NT2/D1 (cell line): Measurements from ENCODE around the gene BIN1.

Experiments used
- DNase-seq: peaks from one replicate; pipeline ENCODE4 v3.0.0-alpha.2; 2011; ENCODE audit warnings: low read depth, low spot score
- H3K27me3 ChIP-seq: 2 replicates; pipeline ENCODE4 v1.6.0; 2011; ENCODE audit warnings: mild to moderate bottlenecking; ENCODE audit not compliant: insufficient read length, insufficient read depth
- H3K36me3 ChIP-seq: 2 replicates; pipeline ENCODE4 v1.6.1; 2011; ENCODE audit warnings: mild to moderate bottlenecking, low read length, mixed read lengths; ENCODE audit not compliant: insufficient read depth, insufficient read length
- H3K4me1 ChIP-seq: 2 replicates; pipeline ENCODE4 v1.5.1; 2011; ENCODE audit not compliant: insufficient read depth, insufficient read length
- H3K4me3 ChIP-seq: 2 replicates; pipeline ENCODE4 v1.5.1; 2011; ENCODE audit warnings: low read depth; ENCODE audit not compliant: insufficient read length
- H3K9ac ChIP-seq: 2 replicates; pipeline ENCODE4 v1.6.0; 2011; ENCODE audit warnings: low read depth; ENCODE audit not compliant: insufficient read length
- H3K9me3 ChIP-seq: 2 replicates; pipeline ENCODE4 v1.5.1; 2011; ENCODE audit warnings: mild to moderate bottlenecking, low read length; ENCODE audit not compliant: insufficient read depth
- SUZ12 ChIP-seq: IDR thresholded peaks from 2 replicates; pipeline ENCODE4 v1.6.1; 2011; ENCODE audit not compliant: insufficient read length, insufficient read depth; ENCODE audit errors: extremely low read depth
- YY1 ChIP-seq: IDR thresholded peaks from 2 replicates; pipeline ENCODE4 v1.6.1; 2011; ENCODE audit not compliant: insufficient read length, insufficient read depth
- ZNF274 ChIP-seq: IDR thresholded peaks from 2 replicates; pipeline ENCODE4 v1.6.1; 2011; ENCODE audit warnings: mild to moderate bottlenecking, low read depth, low read length

BIN1 gene

GRCh38 chr2:127102521-127103242 lies 4.3 kb downstream of the BIN1 start:
- Histone ChIP-seq H3K36me3 (peaks cover 21% of the 10 kb centered on the region), H3K9ac (no peak overlapping the region), H3K9me3 (no peaks in the 10 kb centered on the region), H3K4me1 (peaks cover 47% of the 10 kb centered on the region), H3K27me3 (no peaks in the 10 kb centered on the region), H3K4me3 (no peak overlapping the region)
- no peak for DNase-seq
- TF ChIP-seq ZNF274: no peak
- TF ChIP-seq YY1: no peak
- TF ChIP-seq SUZ12: no peak

- H3K27me3 ChIP-seq: no peaks in the 10 kb centered on the region
- no peaks in the 10 kb centered on the region for H3K9me3 ChIP-seq
- H3K9ac ChIP-seq: no peak overlapping the region
- H3K36me3 ChIP-seq: peaks cover 21% of the 10 kb centered on the region
- H3K4me1 ChIP-seq: peaks cover 54% of the 10 kb centered on the region
- TF ChIP-seq ZNF274 (no peak), YY1 (no peak), SUZ12 (no peak)
- no peak for DNase-seq
- H3K4me3 ChIP-seq: no peak overlapping the region
Measured at GRCh38 chr2:127101756-127102477, 5.0 kb downstream of the BIN1 start.

- Histone ChIP-seq H3K36me3 (peaks cover 21% of the 10 kb centered on the region), H3K9ac (no peak overlapping the region), H3K4me1 (peaks cover 62% of the 10 kb centered on the region), H3K9me3 (no peaks in the 10 kb centered on the region), H3K4me3 (no peak overlapping the region), H3K27me3 (no peaks in the 10 kb centered on the region)
- TF ChIP-seq ZNF274: no peak
- no peak for TF ChIP-seq SUZ12
- TF ChIP-seq YY1: no peak
- no peak for DNase-seq
Measured at GRCh38 chr2:127101048-127101611, 5.8 kb downstream of the BIN1 start.

- no peak for DNase-seq
- Histone ChIP-seq H3K36me3 (peaks cover 21% of the 10 kb centered on the region), H3K27me3 (no peaks in the 10 kb centered on the region), H3K9me3 (no peaks in the 10 kb centered on the region), H3K4me1 (peaks cover 66% of the 10 kb centered on the region), H3K4me3 (no peak overlapping the region), H3K9ac (peak overlapping the region; percentile 24)
- TF ChIP-seq YY1: no peak
- TF ChIP-seq ZNF274: no peak
- no peak for TF ChIP-seq SUZ12
Measured at GRCh38 chr2:127100251-127101047, 6.5 kb downstream of the BIN1 start.

GRCh38 chr2:127098711-127099110 lies 8.2 kb downstream of the BIN1 start:
- H3K27me3 ChIP-seq: no peaks in the 10 kb centered on the region
- no peaks in the 10 kb centered on the region for H3K9me3 ChIP-seq
- peaks cover 56% of the 10 kb centered on the region for H3K4me1 ChIP-seq
- H3K36me3 ChIP-seq: peaks cover 10% of the 10 kb centered on the region
- H3K4me3 ChIP-seq: no peak overlapping the region
- H3K9ac ChIP-seq: no peak overlapping the region
- TF ChIP-seq ZNF274 (no peak), YY1 (no peak), SUZ12 (no peak)
- no peak for DNase-seq

- no peak for DNase-seq
- Histone ChIP-seq H3K27me3 (no peaks in the 10 kb centered on the region), H3K9me3 (no peaks in the 10 kb centered on the region), H3K9ac (peak overlapping the region; percentile 22), H3K36me3 (peaks cover 6% of the 10 kb centered on the region), H3K4me3 (no peak overlapping the region), H3K4me1 (peaks cover 52% of the 10 kb centered on the region)
- TF ChIP-seq ZNF274: no peak
- TF ChIP-seq YY1: no peak
- no peak for TF ChIP-seq SUZ12
Measured at GRCh38 chr2:127097841-127098651, 8.9 kb downstream of the BIN1 start.
